Activated CD4-positive, alpha-beta memory T cell treated with anti-CD3 and anti-CD28 coated beads for 36 hours (primary cell): ENCODE data around the gene DEPDC1. TPM values are rescaled to one million over a fixed set of nuclear protein-coding genes. Genes with fewer than 3 reads are reported as not detected.

ENCODE experiments used
- CTCF ChIA-PET: fragments of 350-600 bp; sonication (Branson Sonifier 250); formaldehyde crosslinking; loops from one replicate; lab custom pipeline; 2021; ENCODE audit warnings: antibody characterized with exemption, inconsistent platforms; lab: Charles Lee
- POLR2A ChIA-PET: fragments of 350-600 bp; sonication (Branson Sonifier 250); formaldehyde crosslinking; loops from one replicate; lab custom pipeline; 2021; ENCODE audit warnings: antibody characterized with exemption; lab: Charles Lee
- DNase-seq: peaks from one replicate; pipeline ENCODE4 v3.0.0-alpha.2; 2020
- H3K27ac Mint-ChIP-seq: one replicate; pipeline ENCODE4 v1.8.0; 2021; ENCODE audit warnings: mixed read lengths
- H3K27me3 Mint-ChIP-seq: one replicate; pipeline ENCODE4 v1.8.0; 2021; ENCODE audit warnings: mixed read lengths
- H3K36me3 Mint-ChIP-seq: one replicate; pipeline ENCODE4 v1.8.0; 2021; ENCODE audit warnings: mixed read lengths
- H3K4me1 Mint-ChIP-seq: one replicate; pipeline ENCODE4 v1.8.0; 2021; ENCODE audit warnings: low read depth, mixed read lengths
- H3K4me3 Mint-ChIP-seq: one replicate; pipeline ENCODE4 v1.8.0; 2021; ENCODE audit warnings: mild to moderate bottlenecking, mixed read lengths
- H3K9me3 Mint-ChIP-seq: one replicate; pipeline ENCODE4 v1.8.0; 2021; ENCODE audit warnings: mixed read lengths
- intact Hi-C: fragments of 100-400 bp; cut with micrococcal nuclease; formaldehyde crosslinking; loops from one replicate; pipeline ENCODE4 v1.15.1; 2023
- total RNA-seq, 2 experiments: library from RNA; stranded (reverse); gene quantifications; one replicate each; pipeline ENCODE4 v1.2.3, GENCODE V29; 2021

Gene DEPDC1
- total RNA-seq, 2 experiments from 2014 or later: 24.1 to 26.2 TPM

DNA sequence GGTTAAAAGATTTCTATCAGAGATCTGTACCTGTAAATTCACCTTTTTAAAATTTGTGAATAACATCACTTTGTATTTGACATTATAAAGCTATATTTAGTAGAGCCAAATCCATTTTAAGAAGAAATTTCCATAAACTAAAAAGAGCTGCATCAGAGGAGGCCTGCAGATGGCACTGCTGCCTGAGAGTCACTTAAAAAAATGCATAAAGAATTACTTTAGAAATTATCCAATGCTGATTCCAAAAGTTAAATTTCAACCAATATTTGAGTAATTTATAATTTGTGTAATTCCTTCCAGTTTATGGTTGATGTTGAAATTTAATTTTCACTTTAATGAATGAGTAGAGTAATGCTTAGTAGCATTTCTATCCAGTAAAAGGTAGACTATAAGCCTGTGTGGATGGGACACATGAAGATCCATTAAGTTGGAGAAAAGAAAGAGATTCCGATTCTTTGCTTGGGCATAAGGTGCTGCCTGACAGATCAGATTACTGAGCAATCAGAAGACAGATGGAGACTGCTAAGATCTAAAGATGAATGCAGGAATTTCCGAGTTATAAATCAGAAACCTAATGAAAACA, 26.4 kb downstream of the DEPDC1 start:
- intact Hi-C loops: loop anchor here (2.0 kb wide), 1 partner anchor 1266 kb away; no protein-coding TSS in a partner anchor
- ChIA-PET POLR2A (no interaction called here), CTCF (interaction anchor here (1.2 kb wide), 1 partner anchor 1267 kb away, joined by 4 read pairs; no protein-coding TSS in a partner anchor)
- Mint-ChIP-seq H3K27me3 (no peaks in the 10 kb centered on the region), H3K9me3 (peaks cover 5% of the 10 kb centered on the region), H3K4me1 (no peaks in the 10 kb centered on the region), H3K36me3 (no peaks in the 10 kb centered on the region), H3K27ac (no peak overlapping the region), H3K4me3 (no peak overlapping the region)
- DNase-seq: no peak

DNA sequence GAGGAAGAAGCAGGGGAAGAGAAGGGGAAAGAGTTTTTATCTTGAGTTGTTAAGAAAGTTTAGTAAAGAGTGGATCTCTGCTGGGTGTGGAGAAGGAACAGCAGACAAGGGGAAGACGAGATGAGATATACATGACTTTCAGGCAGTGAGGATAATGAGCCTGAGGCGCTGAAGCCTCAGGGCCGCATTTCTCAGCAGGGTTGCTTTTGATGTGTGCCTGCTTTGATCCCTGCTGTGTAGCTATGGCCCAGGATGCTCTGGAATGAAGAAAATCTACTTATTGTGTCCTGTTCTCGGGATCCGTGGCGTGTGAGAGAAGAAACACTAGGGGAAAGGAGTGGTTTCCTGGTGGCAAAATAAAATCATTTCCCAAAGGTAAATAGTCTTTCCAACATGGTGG, 32.0 kb downstream of the DEPDC1 start:
- intact Hi-C loops: no loop called here
- no peak for DNase-seq

DNA sequence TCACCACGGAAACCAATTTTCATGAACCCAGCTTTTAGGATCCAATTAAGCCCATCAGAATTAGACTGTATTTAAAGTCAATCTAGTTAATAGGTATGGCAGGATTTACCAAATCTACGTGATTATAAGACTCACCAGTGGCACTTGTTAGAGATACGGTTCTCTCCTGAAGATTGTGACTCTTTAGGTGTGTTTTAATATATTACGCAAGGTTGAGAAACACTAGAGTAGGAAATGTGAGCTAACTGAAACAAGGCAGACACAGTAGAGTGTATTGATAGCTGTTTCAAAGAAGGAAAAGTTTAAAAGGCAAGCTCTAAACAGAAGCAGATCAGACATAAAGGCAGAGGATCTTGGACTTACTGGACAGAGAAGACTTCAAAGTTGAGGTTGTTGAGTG, 35.9 kb downstream of the DEPDC1 start:
- Mint-ChIP-seq H3K9me3 (peaks cover 9% of the 10 kb centered on the region), H3K27ac (no peak overlapping the region), H3K36me3 (no peaks in the 10 kb centered on the region), H3K4me1 (no peaks in the 10 kb centered on the region), H3K27me3 (peaks cover 3% of the 10 kb centered on the region), H3K4me3 (no peak overlapping the region)
- ChIA-PET CTCF (no interaction called here), POLR2A (no interaction called here)
- no peak for DNase-seq
- intact Hi-C loops: no loop called here

More for the DNA sequence above, 32.0 kb downstream of the DEPDC1 start:
- POLR2A ChIA-PET: no interaction called here
- Mint-ChIP-seq H3K4me1 (no peaks in the 10 kb centered on the region), H3K27me3 (no peaks in the 10 kb centered on the region), H3K4me3 (no peak overlapping the region), H3K9me3 (peaks cover 9% of the 10 kb centered on the region), H3K27ac (no peak overlapping the region), H3K36me3 (no peaks in the 10 kb centered on the region)
- CTCF ChIA-PET: no interaction called here

DNA sequence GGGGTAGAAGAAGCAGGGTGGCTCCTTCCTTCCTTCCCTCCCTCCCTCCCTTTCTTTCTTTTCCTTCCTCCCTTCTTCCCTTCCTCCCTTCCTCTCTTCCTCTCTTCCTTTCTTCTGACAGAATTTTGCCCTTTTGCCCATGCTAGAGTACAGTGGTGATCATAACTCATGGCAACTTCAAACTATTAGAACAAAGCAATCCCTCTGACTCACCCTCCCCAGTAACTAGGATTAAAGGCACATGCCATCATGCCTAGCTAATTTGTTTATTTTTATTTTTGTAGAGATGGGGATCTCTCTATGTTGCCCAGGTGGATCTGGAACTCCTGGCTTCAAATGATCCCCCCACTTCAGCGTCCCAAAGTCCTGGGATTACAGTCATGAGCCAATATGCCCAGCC, 37.1 kb downstream of the DEPDC1 start:
- no peaks in the 10 kb centered on the region for H3K36me3 Mint-ChIP-seq
- H3K4me3 Mint-ChIP-seq: no peak overlapping the region
- ChIA-PET CTCF (no interaction called here), POLR2A (no interaction called here)
- no peak for DNase-seq
- H3K4me1 Mint-ChIP-seq: no peaks in the 10 kb centered on the region
- no peak overlapping the region for H3K27ac Mint-ChIP-seq
- H3K27me3 Mint-ChIP-seq: peaks cover 3% of the 10 kb centered on the region
- intact Hi-C loops: no loop called here
- peaks cover 9% of the 10 kb centered on the region for H3K9me3 Mint-ChIP-seq

DNA sequence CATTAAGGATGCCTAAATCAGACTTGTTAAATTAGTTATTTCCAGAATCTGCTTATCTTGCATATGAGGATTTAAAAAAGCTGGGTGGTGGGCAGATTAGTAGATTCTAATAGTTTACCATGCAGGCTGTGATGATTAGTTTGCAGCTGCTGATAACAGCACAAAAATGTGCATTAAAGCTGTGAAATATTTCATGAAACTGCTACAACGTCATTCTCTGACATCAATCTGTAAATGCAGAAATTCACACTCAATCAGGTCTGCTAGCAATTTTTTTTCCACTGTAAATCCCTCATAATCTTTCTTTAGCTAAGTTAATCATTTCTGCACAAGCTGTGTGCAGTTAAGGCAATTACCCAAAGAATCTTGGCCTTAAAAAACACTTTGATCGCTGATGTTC, 37.8 kb downstream of the DEPDC1 start:
- peaks cover 3% of the 10 kb centered on the region for H3K27me3 Mint-ChIP-seq
- intact Hi-C loops: no loop called here
- CTCF ChIA-PET: no interaction called here
- H3K36me3 Mint-ChIP-seq: no peaks in the 10 kb centered on the region
- H3K27ac Mint-ChIP-seq: no peak overlapping the region
- no peak for DNase-seq
- no peak overlapping the region for H3K4me3 Mint-ChIP-seq
- peaks cover 4% of the 10 kb centered on the region for H3K9me3 Mint-ChIP-seq
- POLR2A ChIA-PET: no interaction called here
- no peaks in the 10 kb centered on the region for H3K4me1 Mint-ChIP-seq

DNA sequence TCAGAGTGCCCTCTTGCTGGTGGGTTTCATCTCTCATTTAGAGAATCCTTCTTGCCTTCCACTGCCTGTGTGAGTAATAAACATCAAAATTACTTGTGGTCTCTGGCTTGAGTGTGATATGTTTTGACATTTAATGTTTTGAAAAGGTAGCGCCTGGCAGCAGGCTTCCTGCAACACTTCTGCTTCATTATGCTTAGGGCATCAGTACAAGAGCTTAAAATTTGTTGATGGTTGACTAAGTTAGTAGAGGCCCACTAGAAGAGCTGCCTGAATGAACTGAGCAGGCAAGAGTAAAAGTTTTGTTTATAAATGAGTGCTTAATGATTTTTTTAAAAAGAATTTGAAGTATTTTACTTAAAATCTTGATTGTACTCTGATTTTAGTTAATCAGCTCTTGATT, 40.7 kb downstream of the DEPDC1 start:
- H3K4me3 Mint-ChIP-seq: no peak overlapping the region
- DNase-seq: no peak
- H3K27ac Mint-ChIP-seq: no peak overlapping the region
- CTCF ChIA-PET: interaction anchor here (1.4 kb wide), 1 partner anchor 13 kb away, joined by 3 read pairs; no protein-coding TSS in a partner anchor
- H3K9me3 Mint-ChIP-seq: no peaks in the 10 kb centered on the region
- H3K27me3 Mint-ChIP-seq: peaks cover 3% of the 10 kb centered on the region
- POLR2A ChIA-PET: no interaction called here
- intact Hi-C loops: no loop called here
- H3K4me1 Mint-ChIP-seq: no peaks in the 10 kb centered on the region
- no peaks in the 10 kb centered on the region for H3K36me3 Mint-ChIP-seq

DNA sequence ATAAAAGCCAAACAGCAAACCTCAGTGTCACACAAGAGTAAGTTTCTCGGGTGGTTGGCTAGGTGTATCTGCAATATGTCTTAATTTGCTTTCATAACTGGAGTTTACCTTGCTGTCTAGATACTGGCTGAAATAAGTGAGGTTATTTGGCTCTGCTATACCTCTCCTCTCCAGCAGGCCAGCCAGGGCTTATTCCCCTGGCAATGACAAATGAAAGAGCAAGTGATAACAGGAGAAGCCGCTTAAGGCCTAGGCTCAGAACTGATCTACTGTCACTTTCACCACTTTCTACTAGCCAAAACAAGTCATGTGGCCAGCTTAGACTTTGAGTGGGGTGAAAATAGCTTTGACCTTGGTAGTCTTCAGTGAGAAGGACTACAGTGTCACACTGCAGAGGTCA, 42.3 kb downstream of the DEPDC1 start:
- ChIA-PET POLR2A (no interaction called here), CTCF (no interaction called here)
- Mint-ChIP-seq H3K36me3 (no peaks in the 10 kb centered on the region), H3K27ac (no peak overlapping the region), H3K4me1 (no peaks in the 10 kb centered on the region), H3K27me3 (peaks cover 1% of the 10 kb centered on the region), H3K9me3 (no peaks in the 10 kb centered on the region), H3K4me3 (no peak overlapping the region)
- intact Hi-C loops: no loop called here
- DNase-seq: no peak

DNA sequence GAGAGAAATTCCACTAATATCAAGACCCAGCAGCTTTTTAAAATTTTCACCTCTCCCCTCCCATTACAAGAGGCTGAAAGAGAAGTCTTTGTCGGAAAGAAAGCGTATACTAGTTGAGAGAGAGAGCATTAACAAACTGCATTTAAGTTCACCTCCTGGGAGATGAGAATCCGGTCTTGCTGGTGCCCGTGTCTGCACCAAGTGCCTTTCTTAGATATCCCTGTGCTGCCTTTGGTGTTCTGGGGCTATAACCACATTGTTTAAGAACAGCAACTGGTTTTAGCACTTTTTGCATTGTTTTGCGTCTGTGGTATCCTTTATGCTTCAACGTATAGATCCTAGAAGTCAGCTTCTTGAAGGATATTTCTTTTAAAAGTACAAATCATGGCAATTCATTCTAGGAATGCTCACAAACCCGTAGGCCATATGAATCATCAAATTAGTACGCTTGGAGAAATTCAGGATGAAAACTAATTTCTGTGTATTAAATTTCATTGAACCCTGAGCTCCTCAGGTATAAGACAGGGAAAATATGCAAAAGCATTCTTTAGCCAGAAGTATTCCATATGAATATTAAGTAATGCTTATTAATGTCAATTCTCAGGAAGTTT, 43.7 kb downstream of the DEPDC1 start:
- CTCF ChIA-PET: no interaction called here
- no peaks in the 10 kb centered on the region for H3K27me3 Mint-ChIP-seq
- POLR2A ChIA-PET: no interaction called here
- H3K4me3 Mint-ChIP-seq: no peak overlapping the region
- no peak overlapping the region for H3K27ac Mint-ChIP-seq
- DNase-seq: no peak
- intact Hi-C loops: no loop called here
- no peaks in the 10 kb centered on the region for H3K36me3 Mint-ChIP-seq
- no peaks in the 10 kb centered on the region for H3K9me3 Mint-ChIP-seq
- no peaks in the 10 kb centered on the region for H3K4me1 Mint-ChIP-seq

DNA sequence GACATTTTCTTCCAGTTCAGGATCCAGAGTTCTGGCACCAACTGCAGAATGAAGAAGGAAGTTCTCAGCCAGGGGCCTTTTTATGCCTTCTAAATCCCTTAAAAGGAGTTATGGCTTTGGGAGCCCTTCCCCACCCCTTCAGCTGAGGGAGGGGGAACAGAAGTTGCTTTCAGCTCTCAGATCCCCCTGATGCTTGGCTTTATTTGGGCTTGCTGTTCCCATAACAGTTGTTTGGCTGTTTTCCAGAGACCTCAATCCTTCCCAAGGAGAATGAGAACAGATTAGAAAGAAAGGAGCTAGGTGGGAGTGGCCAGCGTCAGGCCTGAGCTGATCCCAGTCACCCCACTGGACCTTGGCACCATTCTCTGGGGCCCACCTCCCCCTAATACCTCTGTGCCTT, 47.0 kb downstream of the DEPDC1 start, which contains the start of gene RPE65:
RPE65 (minus strand) TSS at position 54 of the 400 bp plus-strand sequence; CDS start at position 5, 49 bp downstream.
- Mint-ChIP-seq H3K27me3 (peaks cover 1% of the 10 kb centered on the region), H3K9me3 (no peaks in the 10 kb centered on the region), H3K27ac (no peak within 1 kb of the TSS), H3K4me3 (no peak within 1 kb of the TSS), H3K36me3 (no peaks in the 10 kb centered on the region), H3K4me1 (no peaks in the 10 kb centered on the region)
- CTCF ChIA-PET: no interaction called here
- no peak for DNase-seq
- POLR2A ChIA-PET: no interaction called here
- intact Hi-C loops: no loop called here

DNA sequence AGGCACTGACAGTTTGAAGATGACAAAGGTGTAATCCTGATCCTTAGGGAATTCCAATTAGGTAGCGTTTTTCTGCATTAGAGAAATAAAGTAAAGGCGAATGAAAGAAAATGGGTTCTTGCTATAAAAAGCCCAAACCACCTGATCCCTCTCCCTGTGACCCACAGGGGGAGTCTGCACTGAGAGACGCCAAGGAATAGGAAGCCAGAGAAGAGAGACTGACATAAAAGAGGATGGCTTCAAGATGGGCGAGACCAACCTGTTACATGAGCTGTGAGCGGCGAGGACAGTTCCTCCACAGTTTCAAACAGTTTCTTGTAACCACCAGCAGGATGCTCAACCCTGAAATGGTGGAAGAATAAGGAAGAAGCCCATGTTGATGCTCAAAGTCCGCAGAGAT, 48.5 kb downstream of the DEPDC1 start:
- no peak for DNase-seq
- no peak overlapping the region for H3K27ac Mint-ChIP-seq
- no peaks in the 10 kb centered on the region for H3K4me1 Mint-ChIP-seq
- H3K4me3 Mint-ChIP-seq: no peak overlapping the region
- no peaks in the 10 kb centered on the region for H3K36me3 Mint-ChIP-seq
- H3K9me3 Mint-ChIP-seq: no peaks in the 10 kb centered on the region
- intact Hi-C loops: no loop called here
- ChIA-PET POLR2A (no interaction called here), CTCF (no interaction called here)
- peaks cover 1% of the 10 kb centered on the region for H3K27me3 Mint-ChIP-seq

DNA sequence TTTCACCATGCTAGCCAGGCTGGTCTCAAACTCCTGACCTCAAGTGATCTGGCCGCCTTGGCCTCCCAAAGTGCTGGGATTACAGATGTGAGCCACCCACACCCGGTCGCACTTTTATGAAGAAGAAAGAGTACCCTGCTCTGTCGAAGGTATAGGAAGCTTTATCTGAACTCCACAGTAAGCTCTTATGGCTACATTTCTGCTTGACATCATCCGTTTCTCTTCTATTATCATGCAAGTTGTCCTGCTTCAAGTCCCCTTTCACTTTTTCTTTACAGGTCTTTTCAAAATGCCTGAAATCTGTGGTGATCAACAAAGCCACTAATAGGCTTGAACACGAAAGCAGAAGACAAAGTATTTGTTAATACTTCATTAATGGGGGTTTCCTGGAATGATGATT, 51.2 kb downstream of the DEPDC1 start:
- no peaks in the 10 kb centered on the region for H3K4me1 Mint-ChIP-seq
- intact Hi-C loops: no loop called here
- ChIA-PET CTCF (no interaction called here), POLR2A (no interaction called here)
- H3K36me3 Mint-ChIP-seq: no peaks in the 10 kb centered on the region
- H3K9me3 Mint-ChIP-seq: no peaks in the 10 kb centered on the region
- no peak overlapping the region for H3K27ac Mint-ChIP-seq
- no peak for DNase-seq
- H3K27me3 Mint-ChIP-seq: peaks cover 1% of the 10 kb centered on the region
- H3K4me3 Mint-ChIP-seq: no peak overlapping the region

DNA sequence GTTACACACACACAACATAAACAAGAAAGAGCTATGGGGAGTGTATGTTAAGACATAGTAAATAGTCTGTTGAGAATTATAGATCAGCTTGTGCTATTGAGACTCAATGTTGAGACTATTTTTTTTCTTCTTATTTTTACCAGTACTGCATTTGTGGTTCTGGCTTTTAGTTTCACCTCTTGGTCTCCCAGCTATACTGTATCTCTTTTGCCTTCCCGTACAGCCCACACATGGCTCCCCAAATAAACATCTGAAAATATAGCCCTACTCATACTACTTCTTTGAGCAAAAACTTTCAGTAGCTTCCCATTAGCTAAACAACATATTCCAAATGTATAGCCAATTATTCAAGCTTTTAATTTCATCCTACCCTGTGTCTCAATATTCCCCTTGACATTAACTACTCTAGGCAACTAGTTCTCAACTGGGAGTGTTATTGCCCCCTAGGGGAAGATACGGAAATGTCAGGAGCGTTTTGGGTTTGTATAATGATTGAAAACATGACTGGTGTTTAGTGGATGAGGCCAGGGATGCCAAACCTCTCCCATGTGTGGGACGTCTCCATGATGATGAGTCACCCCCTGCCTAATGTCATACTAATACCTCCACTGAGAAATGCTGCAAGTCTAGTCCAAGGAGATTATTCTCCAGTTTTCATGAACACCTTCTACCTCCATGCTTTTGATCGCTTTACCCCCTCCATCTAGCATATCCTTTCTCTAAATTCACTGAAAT, 53.9 kb downstream of the DEPDC1 start:
- H3K9me3 Mint-ChIP-seq: no peaks in the 10 kb centered on the region
- H3K36me3 Mint-ChIP-seq: no peaks in the 10 kb centered on the region
- no peak overlapping the region for H3K4me3 Mint-ChIP-seq
- H3K27me3 Mint-ChIP-seq: peaks cover 1% of the 10 kb centered on the region
- POLR2A ChIA-PET: no interaction called here
- peak; percentile 9 for DNase-seq
- CTCF ChIA-PET: interaction anchor here (0.6 to 2.6 kb wide), 6 partner anchors 13 to 677 kb away, joined by 3 to 13 read pairs (median 3); no protein-coding TSS in a partner anchor
- H3K4me1 Mint-ChIP-seq: no peaks in the 10 kb centered on the region
- no peak overlapping the region for H3K27ac Mint-ChIP-seq
- intact Hi-C loops: loop anchor here (2.0 kb wide), 1 partner anchor 322 kb away; no protein-coding TSS in a partner anchor
